NCI-H146 (cell line): ENCODE results near the gene HK1.
"Not testable (repeated sequence)": the region's sequence is repeated elsewhere in the genome, so short reads cannot be mapped to it uniquely, and the experiment has no call there.

Experiments
- DNase-seq: peaks from one replicate; lab custom pipeline; 2025; lab: John Stamatoyannopoulos, UW

HK1 gene

GRCh38 chr10:69419744-69420126 is 141.4 kb downstream of the HK1 start:
- no peak for DNase-seq

- DNase-seq, result no peak
These were observed 143.5 kb downstream of the HK1 start for GRCh38 chr10:69421611-69422308.

- no peak for DNase-seq
These were observed 144.4 kb downstream of the HK1 start for GRCh38 chr10:69422676-69423075.

GRCh38 chr10:69425041-69425440 is 146.7 kb downstream of the HK1 start:
- DNase-seq, result no peak

- DNase-seq, result peak; percentile 74
These were observed 147.4 kb downstream of the HK1 start for GRCh38 chr10:69425511-69426298.

GRCh38 chr10:69426376-69426727 is 148.1 kb downstream of the HK1 start:
- DNase-seq, result no peak

- DNase-seq, result peak; percentile 75
These were observed 149.9 kb downstream of the HK1 start for GRCh38 chr10:69428165-69428564.

GRCh38 chr10:69434169-69434568 is 155.9 kb downstream of the HK1 start:
- no peak for DNase-seq

GRCh38 chr10:69434926-69435325 is 156.6 kb downstream of the HK1 start:
- DNase-seq, result no peak

GRCh38 chr10:69435966-69436520 is 157.7 kb downstream of the HK1 start:
- no peak for DNase-seq

- DNase-seq, result no peak
These were observed 159.3 kb downstream of the HK1 start for GRCh38 chr10:69437321-69438259.

GRCh38 chr10:69438536-69439349 is 160.4 kb downstream of the HK1 start:
- peak; percentile 9 for DNase-seq

GRCh38 chr10:69439350-69439739 is 161.0 kb downstream of the HK1 start:
- DNase-seq, result no peak

- DNase-seq, result peak; percentile 56
These were observed 161.7 kb downstream of the HK1 start for GRCh38 chr10:69439813-69440506.

- no peak for DNase-seq
These were observed 165.1 kb downstream of the HK1 start for GRCh38 chr10:69443354-69443753.

GRCh38 chr10:69445041-69445440 is 166.7 kb downstream of the HK1 start:
- no peak for DNase-seq

- no peak for DNase-seq
These were observed 167.9 kb downstream of the HK1 start for GRCh38 chr10:69446229-69446628.

- DNase-seq, result no peak
These were observed 168.4 kb downstream of the HK1 start for GRCh38 chr10:69446650-69447151.

- DNase-seq, result peak; percentile 74
These were observed 171.5 kb downstream of the HK1 start for GRCh38 chr10:69449841-69450240.

- not testable (repeated sequence) for DNase-seq
These were observed 172.1 kb downstream of the HK1 start for GRCh38 chr10:69450395-69450794.
